Measurements from ENCODE around the gene STK10. TPM values are rescaled to one million over a fixed set of nuclear protein-coding genes. Genes with fewer than 3 reads are reported as not detected.
"Not testable (repeated sequence)": the region's sequence is repeated elsewhere in the genome, so short reads cannot be mapped to it uniquely, and the experiment has no call there.

STK10 gene
- total RNA-seq, 4 donors from 2014 or later: 3.3 to 24.6 (median 13.4) TPM

- Histone ChIP-seq H3K27ac (no peak overlapping the region), H3K4me1 (no peaks in the 10 kb centered on the region), H3K9me3 (no peaks in the 10 kb centered on the region), H3K36me3 (no peaks in the 10 kb centered on the region), H3K27me3 (no peaks in the 10 kb centered on the region), H3K4me3 (no peak overlapping the region)
- intact Hi-C loops (cut with DNase I; ENCODE audit: low total_unique reads): no loop called here
- TF ChIP-seq POLR2A (IDR thresholded peaks at IDR 0.05) (no peak), CTCF (IDR thresholded peaks at IDR 0.05) (no peak)
- no peak for DNase-seq
Observed at GRCh38 chr5:172150514-172151425, 37.3 kb downstream of the STK10 start.

- H3K4me1 ChIP-seq; intact Hi-C loops (cut with DNase I; ENCODE audit: low total_unique reads); H3K27ac ChIP-seq; H3K4me3 ChIP-seq; H3K36me3 ChIP-seq; H3K27me3 ChIP-seq; H3K9me3 ChIP-seq; DNase-seq: not testable (repeated sequence)
Observed at GRCh38 chr5:172149481-172149880, 38.5 kb downstream of the STK10 start.

- H3K27ac ChIP-seq: no peak overlapping the region
- H3K36me3 ChIP-seq: no peaks in the 10 kb centered on the region
- TF ChIP-seq CTCF (IDR thresholded peaks at IDR 0.05) (no peak), POLR2A (IDR thresholded peaks at IDR 0.05) (no peak)
- intact Hi-C loops (cut with DNase I; ENCODE audit: low total_unique reads): no loop called here
- H3K9me3 ChIP-seq: no peaks in the 10 kb centered on the region
- H3K4me3 ChIP-seq: no peak overlapping the region
- DNase-seq: no peak
- H3K27me3 ChIP-seq: no peaks in the 10 kb centered on the region
- no peaks in the 10 kb centered on the region for H3K4me1 ChIP-seq
Observed at GRCh38 chr5:172149073-172149472, 39.0 kb downstream of the STK10 start.

- DNase-seq: no peak
- Histone ChIP-seq H3K27me3 (no peaks in the 10 kb centered on the region), H3K27ac (no peak overlapping the region), H3K4me1 (no peaks in the 10 kb centered on the region), H3K4me3 (no peak overlapping the region), H3K36me3 (no peaks in the 10 kb centered on the region), H3K9me3 (no peaks in the 10 kb centered on the region)
- intact Hi-C loops (cut with DNase I; ENCODE audit: low total_unique reads): no loop called here
- TF ChIP-seq POLR2A (IDR thresholded peaks at IDR 0.05): no peak
- TF ChIP-seq CTCF (IDR thresholded peaks at IDR 0.05): no peak
Observed at GRCh38 chr5:172148381-172148780, 39.6 kb downstream of the STK10 start.

- H3K9me3 ChIP-seq: no peaks in the 10 kb centered on the region
- no peak for TF ChIP-seq CTCF (IDR thresholded peaks at IDR 0.05)
- no peak for TF ChIP-seq POLR2A (IDR thresholded peaks at IDR 0.05)
- no peak overlapping the region for H3K27ac ChIP-seq
- H3K4me3 ChIP-seq: no peak overlapping the region
- intact Hi-C loops (cut with DNase I; ENCODE audit: low total_unique reads): no loop called here
- H3K36me3 ChIP-seq: no peaks in the 10 kb centered on the region
- H3K27me3 ChIP-seq: no peaks in the 10 kb centered on the region
- H3K4me1 ChIP-seq: no peaks in the 10 kb centered on the region
- no peak for DNase-seq
Observed at GRCh38 chr5:172147857-172148256, 40.2 kb downstream of the STK10 start.
